Stimulated activated CD4-positive, alpha-beta T cell treated with anti-CD3 and anti-CD28 coated beads, Interleukin-4, amount 100 ng/mL, for 4 hours (primary cell): ENCODE measurements around the gene TMEM175.

Source experiments
- DNase-seq, 2 experiments: peaks; one replicate each; pipeline ENCODE4 v3.0.0-alpha.2; 2020

Gene TMEM175

GRCh38 chr4:899556-899906 is 32.7 kb upstream of the TMEM175 start:
- no peak for DNase-seq

DNA sequence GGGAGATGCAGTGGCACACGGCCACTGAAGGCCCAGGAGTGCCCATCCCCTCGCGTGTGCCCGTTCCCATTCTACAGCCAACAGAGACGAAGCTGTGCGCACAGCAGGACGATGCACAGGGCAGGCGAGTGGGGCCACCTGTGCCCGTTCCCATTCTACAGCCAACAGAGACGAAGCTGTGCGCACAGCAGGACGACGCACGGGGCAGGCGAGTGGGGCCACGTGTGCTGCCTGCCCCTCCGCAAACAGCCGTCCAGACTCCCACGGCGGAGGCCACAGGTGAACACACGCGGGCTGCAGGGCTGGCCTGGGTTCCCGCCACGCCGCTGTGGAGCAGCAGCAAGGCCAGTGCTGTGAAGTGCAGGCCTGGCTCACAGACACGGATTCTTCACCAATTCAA is 32.2 kb upstream of the TMEM175 start:
- DNase-seq, result no peak

DNA sequence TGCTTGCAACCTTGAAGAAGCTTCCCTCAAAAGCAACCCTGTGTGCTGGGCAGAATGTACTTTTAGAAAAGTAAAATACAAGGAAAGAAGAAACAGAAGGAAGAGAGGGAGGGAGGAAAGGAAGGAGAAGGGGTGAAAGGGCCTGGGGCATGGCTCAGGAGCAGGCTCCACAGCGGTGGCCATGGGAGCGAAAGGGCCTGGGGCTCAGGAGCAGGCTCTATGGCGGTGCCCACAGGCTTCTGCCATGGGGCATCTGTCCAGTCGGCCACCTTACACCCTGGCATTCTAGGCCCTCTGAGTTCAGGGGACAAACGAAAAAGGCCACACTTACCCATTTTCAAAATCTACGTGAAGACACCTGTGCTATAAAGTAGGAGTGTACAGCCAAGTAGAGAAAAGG is 31.5 kb upstream of the TMEM175 start:
- no peak for DNase-seq

DNA sequence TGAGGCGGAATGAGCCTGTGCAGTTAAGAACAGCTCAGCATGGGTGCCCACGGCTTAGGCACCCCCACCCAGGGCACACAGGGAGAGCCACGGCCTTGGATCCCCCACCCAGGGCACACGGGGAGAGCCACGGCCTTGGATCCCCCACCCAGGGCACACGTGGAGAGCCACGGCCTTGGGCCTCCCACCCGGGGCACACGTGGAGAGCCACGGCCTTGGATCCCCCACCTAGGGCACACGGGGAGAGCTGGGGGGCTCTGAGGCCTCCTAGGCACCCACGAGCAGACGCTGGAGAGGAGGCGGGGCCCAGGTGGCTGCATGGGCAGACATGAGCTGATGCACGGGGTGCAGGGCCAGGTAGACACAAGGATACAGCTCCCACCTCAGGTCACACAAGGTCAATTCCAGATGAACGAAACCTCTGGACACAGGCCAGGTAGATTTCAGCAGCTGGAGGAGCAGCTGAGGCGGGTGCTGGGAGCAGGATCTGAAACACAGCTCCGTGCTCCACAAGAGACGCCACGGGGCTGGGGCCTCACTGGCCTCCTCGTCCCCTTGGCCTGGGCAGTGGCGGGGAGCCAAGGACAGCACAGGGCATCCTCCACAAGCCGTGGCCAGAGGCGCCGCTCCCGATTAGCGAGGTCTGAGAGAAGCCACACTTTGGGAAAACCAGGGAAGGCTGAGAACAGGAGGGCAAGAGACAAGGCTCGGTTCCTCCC is 30.9 kb upstream of the TMEM175 start:
- no peak for DNase-seq

DNA sequence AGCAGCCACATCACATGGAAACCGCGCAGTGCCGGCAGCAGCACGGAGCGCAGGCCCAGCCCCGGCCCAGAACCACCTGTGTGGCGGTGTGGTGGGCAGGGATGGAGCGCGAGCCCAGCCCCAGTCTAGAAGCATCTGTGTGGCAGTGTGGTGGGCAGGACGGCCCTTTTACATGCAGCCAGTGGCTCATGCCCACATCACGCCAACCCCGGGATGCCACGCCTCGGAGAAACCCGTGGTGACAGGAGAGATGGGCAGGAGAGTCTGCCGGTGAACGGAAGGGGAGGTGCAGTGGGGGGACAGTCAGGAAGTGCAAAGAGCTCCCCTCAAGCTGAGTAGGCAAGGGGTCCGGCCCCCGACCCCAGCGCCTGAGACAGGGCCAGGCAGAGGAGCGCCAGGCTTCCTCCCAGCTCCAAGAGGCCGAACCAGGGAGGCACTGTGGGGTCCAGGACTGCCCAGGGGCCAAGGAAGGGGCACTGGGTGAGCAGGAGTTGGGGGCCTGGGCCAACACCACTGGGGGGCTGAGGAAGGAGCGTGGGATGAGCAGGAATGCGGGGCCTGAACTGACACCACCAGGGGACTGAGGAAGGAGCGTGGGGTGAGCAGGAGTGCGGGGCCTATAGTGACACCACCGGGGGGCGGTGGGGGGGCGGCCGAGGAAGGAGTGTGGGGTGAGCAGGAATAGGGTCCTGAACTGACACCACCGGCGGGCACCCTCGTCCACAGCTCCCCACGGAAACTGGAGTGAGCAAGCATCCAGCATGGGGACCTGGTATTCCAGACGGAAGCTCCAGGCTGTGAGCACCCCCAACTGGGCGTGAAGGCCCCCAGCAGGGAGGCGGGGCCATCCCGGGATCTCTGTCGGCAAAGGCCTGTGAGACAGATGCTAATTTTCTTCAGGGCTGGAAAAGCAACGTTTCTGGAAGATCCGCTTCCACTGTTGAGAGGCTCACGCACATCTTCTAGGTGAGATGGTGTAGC is 28.9 kb upstream of the TMEM175 start:
- DNase-seq, result no peak

- no peak for DNase-seq
These were observed 26.5 kb upstream of the TMEM175 start for GRCh38 chr4:905485-906338.

GRCh38 chr4:906339-907102 is 25.7 kb upstream of the TMEM175 start:
- DNase-seq, result no peak

DNA sequence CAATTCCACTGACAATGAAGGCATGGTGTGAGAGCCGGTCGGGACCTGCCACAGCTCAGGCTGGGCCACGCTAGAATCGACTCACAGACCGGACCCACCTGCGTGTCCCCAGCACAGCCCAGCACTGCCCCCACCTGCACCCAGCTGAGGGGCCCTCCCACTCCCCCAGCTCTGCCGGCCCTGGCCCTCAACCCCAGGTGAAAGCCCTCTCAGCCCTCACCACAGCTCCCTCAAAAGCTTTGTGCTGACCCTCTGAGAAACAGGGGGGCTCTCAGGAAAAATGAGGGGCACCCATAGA is 25.2 kb upstream of the TMEM175 start:
- no peak for DNase-seq

- DNase-seq, result no peak
These were observed 24.4 kb upstream of the TMEM175 start for GRCh38 chr4:907691-908425.

GRCh38 chr4:909131-909571 is 23.1 kb upstream of the TMEM175 start:
- DNase-seq, result no peak

DNA sequence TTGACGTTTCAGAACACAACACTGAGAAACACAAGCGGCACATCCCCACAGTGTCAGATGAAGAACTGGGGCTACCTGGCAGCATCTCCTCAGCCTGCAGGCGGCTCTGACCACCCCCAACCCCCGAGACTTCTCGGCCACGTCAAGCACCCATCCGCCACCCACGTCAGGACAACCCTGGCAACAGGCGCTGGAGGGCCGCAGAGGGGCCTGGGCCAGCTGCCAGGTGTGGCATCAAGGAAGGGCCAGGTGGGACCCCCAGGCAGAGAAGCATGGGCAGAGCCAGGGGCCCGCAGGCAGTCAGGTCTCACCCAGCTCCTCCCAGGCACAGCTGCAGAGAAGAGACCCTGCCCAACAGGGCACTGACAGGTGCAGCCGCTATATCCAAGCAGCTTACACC is 22.4 kb upstream of the TMEM175 start:
- DNase-seq, result no peak

DNA sequence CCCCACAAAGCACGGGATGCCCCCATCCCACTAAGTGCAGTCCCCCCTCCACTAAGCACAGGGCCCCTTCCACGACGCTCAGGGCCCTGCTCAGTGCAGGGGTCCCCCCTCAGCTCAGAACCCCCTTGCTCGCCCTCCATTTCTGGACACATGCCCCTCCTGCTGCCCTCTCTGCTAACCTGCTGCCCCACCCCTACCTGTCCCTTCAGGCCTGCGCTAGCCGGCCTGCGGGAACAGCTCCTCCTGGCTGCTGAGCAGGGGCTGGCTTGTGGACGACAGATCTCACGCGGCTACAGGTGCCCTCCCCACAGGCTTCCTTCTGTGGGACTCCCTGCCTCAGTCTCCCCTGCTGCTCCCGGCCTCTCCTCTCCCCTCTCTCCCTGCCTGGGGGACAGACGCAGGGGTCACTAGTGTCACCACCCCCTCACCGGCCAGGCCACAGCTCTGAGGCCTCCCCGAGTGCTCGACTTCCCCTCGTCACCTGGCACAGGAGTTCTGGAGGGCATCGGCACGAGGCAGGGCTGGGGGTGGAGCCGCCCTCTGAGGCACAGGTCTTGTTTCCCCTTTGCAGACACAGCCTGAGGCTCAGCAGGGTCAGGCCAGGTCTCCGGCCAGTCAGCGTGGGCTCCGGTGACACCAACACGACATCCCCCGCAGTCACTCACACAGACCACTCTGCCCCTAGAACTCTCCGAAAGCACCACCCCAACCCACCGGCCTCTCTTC is 21.7 kb upstream of the TMEM175 start:
- no peak for DNase-seq

GRCh38 chr4:911221-911751 is 21.0 kb upstream of the TMEM175 start:
- DNase-seq, result no peak

DNA sequence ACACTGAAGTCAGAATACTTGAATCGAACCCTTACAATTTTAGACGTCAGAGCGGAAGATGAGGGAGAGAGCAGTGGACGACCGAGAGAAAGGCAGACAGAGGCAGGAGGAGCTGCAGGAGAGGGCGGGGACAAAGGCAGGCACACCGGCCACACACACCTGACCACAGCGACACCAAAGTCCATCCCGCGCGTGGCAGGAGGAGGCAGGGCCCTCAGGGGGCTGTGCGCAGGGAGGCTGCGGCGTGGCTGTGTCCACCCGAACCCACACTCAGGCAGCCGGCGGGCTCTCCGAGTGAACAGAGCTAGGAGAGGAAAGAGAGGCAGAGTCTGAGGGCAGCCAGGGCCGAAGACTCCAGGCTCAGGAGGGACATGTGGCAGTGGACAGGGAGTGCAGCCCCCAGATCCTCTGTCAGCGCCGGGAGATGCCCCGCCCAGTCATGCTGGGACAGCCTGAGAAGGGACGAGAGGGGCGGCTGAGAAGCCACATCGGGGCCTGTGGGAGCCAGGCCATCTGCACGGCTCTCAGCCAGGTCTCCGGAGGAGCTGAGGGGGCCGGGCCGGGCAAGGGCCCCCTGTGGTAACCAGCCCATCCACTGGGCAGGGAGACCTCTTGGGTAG is 20.3 kb upstream of the TMEM175 start:
- no peak for DNase-seq

GRCh38 chr4:912548-913279 is 19.5 kb upstream of the TMEM175 start:
- no peak for DNase-seq

- DNase-seq, result no peak
These were observed 19.0 kb upstream of the TMEM175 start for GRCh38 chr4:913280-913618.

DNA sequence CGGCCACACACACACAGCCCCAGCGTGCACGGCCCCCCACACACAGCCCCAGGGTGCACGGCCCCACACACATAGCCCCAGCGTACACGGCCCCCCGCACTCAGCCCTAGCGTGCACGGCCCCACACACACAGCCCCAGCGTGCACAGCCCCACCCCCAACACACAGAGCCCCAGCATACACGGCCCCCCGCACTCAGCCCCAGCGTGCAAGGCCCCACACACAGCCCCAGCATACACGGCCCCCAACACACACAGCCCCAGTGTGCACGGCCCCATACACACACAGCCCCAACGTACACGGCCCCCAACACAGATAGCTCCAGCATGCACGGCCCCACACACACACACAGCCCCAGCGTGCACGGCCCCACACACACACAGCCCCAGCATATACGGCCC is 17.7 kb upstream of the TMEM175 start:
- DNase-seq, result no peak

DNA sequence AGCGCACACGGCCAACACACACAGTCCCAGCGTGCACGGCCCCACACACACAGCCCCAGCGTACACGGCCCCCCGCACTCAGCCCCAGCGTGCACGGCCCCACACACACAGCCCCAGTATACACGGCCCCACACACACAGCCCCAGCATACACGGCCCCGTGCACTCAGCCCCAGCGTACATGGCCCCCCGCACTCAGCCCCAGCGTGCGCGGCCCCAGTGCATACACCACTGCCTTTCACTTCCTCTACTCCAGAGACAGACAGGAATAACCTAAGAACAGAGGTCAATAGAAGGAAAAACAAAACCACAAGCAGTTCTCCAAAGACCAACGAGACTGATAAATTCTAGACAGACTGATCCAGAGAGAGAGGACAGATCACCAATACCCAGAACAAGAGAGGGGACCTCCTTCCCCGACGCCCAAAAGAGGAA is 17.2 kb upstream of the TMEM175 start:
- DNase-seq, result no peak

GRCh38 chr4:915595-915994 is 16.7 kb upstream of the TMEM175 start:
- no peak for DNase-seq

DNA sequence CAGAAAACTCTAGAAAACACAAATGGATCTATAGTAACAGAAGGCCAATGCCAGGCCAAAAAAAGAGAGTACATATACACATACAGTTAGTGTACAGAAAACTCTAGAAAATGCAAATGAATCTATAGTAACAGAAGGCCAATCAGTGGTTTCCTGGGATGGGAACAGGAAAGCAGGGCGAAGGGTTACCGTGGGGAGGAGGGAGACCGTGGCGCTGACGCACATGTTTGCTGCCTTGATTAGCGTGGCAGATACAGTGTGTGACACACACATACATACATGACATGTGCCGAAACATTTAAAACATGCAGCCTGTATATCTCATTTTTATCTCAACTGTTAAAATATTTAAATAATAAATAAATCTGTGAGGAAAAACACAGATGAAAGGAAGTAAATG is 14.8 kb upstream of the TMEM175 start:
- no peak for DNase-seq
